GM12873 (cell line): ENCODE results near the gene GFY.

Experiments
- CTCF ChIP-seq: IDR thresholded peaks from 2 replicates; pipeline ENCODE4 v1.5.1; 2012; ENCODE audit warnings: low read depth, mild to moderate bottlenecking, moderate library complexity, low read length, control low read depth; ENCODE audit not compliant: insufficient read depth; ENCODE audit errors: missing control alignments

GFY gene

GRCh38 chr19:49461656-49462055 lies 36.5 kb downstream of the GFY start:
- no peak for TF ChIP-seq CTCF

GRCh38 chr19:49462492-49462891 lies 37.3 kb downstream of the GFY start:
- no peak for TF ChIP-seq CTCF

GRCh38 chr19:49463960-49464740 lies 39.0 kb downstream of the GFY start:
- TF ChIP-seq CTCF = no peak

- TF ChIP-seq CTCF = no peak
Observed at GRCh38 chr19:49465371-49465770, 40.2 kb downstream of the GFY start.

- TF ChIP-seq CTCF = no peak
Observed at GRCh38 chr19:49468199-49468598, 43.0 kb downstream of the GFY start.

- TF ChIP-seq CTCF = no peak
Observed at GRCh38 chr19:49468746-49469447, 43.7 kb downstream of the GFY start.

- peak; percentile 81 for TF ChIP-seq CTCF
Observed at GRCh38 chr19:49469828-49470614, 44.8 kb downstream of the GFY start.
